ENCODE data around the gene PLCL2.
"Not testable (repeated sequence)": the region's sequence is repeated elsewhere in the genome, so short reads cannot be mapped to it uniquely, and the experiment has no call there.

Gene PLCL2

GRCh38 chr3:16932877-16933276 is 48.1 kb downstream of the PLCL2 start:
- H3K4me3 ChIP-seq (ENCODE audit: low read length) = peak overlapping the region; percentile 34; the same call in 1 of the 2 replicates
- no peak for TF ChIP-seq ZNF274 (IDR thresholded peaks at IDR 0.05; ENCODE audit: low read depth, low read length)

GRCh38 chr3:16935781-16936180 is 51.0 kb downstream of the PLCL2 start:
- no peak overlapping the region for H3K4me3 ChIP-seq (ENCODE audit: low read length)
- no peak for TF ChIP-seq ZNF274 (IDR thresholded peaks at IDR 0.05; ENCODE audit: low read depth, low read length)

GRCh38 chr3:16936233-16936632 is 51.5 kb downstream of the PLCL2 start:
- H3K4me3 ChIP-seq (ENCODE audit: low read length) = no peak overlapping the region
- no peak for TF ChIP-seq ZNF274 (IDR thresholded peaks at IDR 0.05; ENCODE audit: low read depth, low read length)

- TF ChIP-seq ZNF274 (IDR thresholded peaks at IDR 0.05; ENCODE audit: low read depth, low read length) = no peak
- H3K4me3 ChIP-seq (ENCODE audit: low read length) = peak overlapping the region; percentile 28; the same call in 1 of the 2 replicates
These were observed 52.0 kb downstream of the PLCL2 start for GRCh38 chr3:16936676-16937230.

GRCh38 chr3:16937326-16937845 is 52.6 kb downstream of the PLCL2 start:
- no peak for TF ChIP-seq ZNF274 (IDR thresholded peaks at IDR 0.05; ENCODE audit: low read depth, low read length)
- peak overlapping the region; percentile 41; the same call in 1 of the 2 replicates for H3K4me3 ChIP-seq (ENCODE audit: low read length)

- TF ChIP-seq ZNF274 (IDR thresholded peaks at IDR 0.05; ENCODE audit: low read depth, low read length) = no peak
- H3K4me3 ChIP-seq (ENCODE audit: low read length) = no peak overlapping the region
These were observed 56.3 kb downstream of the PLCL2 start for GRCh38 chr3:16940769-16941700.

GRCh38 chr3:16942955-16943354 is 58.2 kb downstream of the PLCL2 start:
- no peak for TF ChIP-seq ZNF274 (IDR thresholded peaks at IDR 0.05; ENCODE audit: low read depth, low read length)
- no peak overlapping the region for H3K4me3 ChIP-seq (ENCODE audit: low read length)

GRCh38 chr3:16943857-16944256 is 59.1 kb downstream of the PLCL2 start:
- no peak for TF ChIP-seq ZNF274 (IDR thresholded peaks at IDR 0.05; ENCODE audit: low read depth, low read length)
- H3K4me3 ChIP-seq (ENCODE audit: low read length) = no peak overlapping the region

- TF ChIP-seq ZNF274 (IDR thresholded peaks at IDR 0.05; ENCODE audit: low read depth, low read length) = no peak
- H3K4me3 ChIP-seq (ENCODE audit: low read length) = no peak overlapping the region
These were observed 59.6 kb downstream of the PLCL2 start for GRCh38 chr3:16944356-16944755.

- no peak for TF ChIP-seq ZNF274 (IDR thresholded peaks at IDR 0.05; ENCODE audit: low read depth, low read length)
- H3K4me3 ChIP-seq (ENCODE audit: low read length) = no peak overlapping the region
These were observed 60.6 kb downstream of the PLCL2 start for GRCh38 chr3:16945330-16945729.

GRCh38 chr3:16950282-16950681 is 65.5 kb downstream of the PLCL2 start:
- H3K4me3 ChIP-seq (ENCODE audit: low read length) = no peak overlapping the region
- TF ChIP-seq ZNF274 (IDR thresholded peaks at IDR 0.05; ENCODE audit: low read depth, low read length) = no peak

- TF ChIP-seq ZNF274 (IDR thresholded peaks at IDR 0.05; ENCODE audit: low read depth, low read length) = no peak
- no peak overlapping the region for H3K4me3 ChIP-seq (ENCODE audit: low read length)
These were observed 66.1 kb downstream of the PLCL2 start for GRCh38 chr3:16950845-16951244.

- H3K4me3 ChIP-seq (ENCODE audit: low read length) = not testable (repeated sequence)
These were observed 73.1 kb downstream of the PLCL2 start for GRCh38 chr3:16957852-16958251.

- no peak for TF ChIP-seq ZNF274 (IDR thresholded peaks at IDR 0.05; ENCODE audit: low read depth, low read length)
- H3K4me3 ChIP-seq (ENCODE audit: low read length) = no peak overlapping the region
These were observed 75.4 kb downstream of the PLCL2 start for GRCh38 chr3:16960125-16960524.

GRCh38 chr3:16961621-16962205 is 77.0 kb downstream of the PLCL2 start:
- H3K4me3 ChIP-seq (ENCODE audit: low read length) = no peak overlapping the region
- TF ChIP-seq ZNF274 (IDR thresholded peaks at IDR 0.05; ENCODE audit: low read depth, low read length) = no peak

Measured in GM08714 (cell line).